GM12874 (cell line): Measurements from ENCODE around the gene ZBED6.

Experiments
- TF ChIP-seq, protein P1 (sequence below): IDR thresholded peaks from 2 replicates; pipeline ENCODE4 v1.5.1; 2011; ENCODE audit warnings: low read depth, mild to moderate bottlenecking, control low read depth, low read length, moderate library complexity; ENCODE audit not compliant: insufficient read depth

The ZBED6 gene

DNA sequence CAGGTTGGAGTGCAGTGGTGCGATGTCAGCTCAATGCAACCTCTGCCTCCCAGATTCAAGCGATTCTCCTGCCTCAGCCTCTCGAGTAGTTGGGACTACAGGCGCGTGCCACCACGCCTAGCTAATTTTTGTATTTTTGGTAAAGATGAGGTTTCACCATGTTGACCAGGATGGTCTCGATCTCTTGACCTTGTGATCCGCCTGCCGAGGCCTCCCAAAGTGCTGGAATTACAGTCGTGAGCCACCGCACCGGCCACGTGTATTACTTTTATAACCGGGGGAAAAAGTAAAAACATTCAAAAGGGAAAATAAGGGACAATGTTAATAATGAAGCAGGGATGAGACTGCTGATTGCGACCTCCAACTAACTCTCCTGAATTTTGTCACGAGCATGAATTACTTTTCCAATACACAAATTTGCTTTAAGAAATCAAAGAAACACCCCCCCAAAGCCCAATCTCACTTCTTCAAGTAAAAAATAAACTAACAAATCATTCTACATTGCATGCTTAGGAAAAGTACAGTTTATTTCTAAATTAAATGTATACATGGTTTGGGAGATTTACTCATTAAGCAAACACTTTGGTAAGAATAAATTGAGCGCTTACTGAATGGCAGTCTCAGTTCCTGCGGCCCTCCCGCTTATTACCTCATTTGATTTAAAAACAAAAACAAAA is 521 bp upstream of the ZBED6 start:
- TF ChIP-seq, protein P1, sequence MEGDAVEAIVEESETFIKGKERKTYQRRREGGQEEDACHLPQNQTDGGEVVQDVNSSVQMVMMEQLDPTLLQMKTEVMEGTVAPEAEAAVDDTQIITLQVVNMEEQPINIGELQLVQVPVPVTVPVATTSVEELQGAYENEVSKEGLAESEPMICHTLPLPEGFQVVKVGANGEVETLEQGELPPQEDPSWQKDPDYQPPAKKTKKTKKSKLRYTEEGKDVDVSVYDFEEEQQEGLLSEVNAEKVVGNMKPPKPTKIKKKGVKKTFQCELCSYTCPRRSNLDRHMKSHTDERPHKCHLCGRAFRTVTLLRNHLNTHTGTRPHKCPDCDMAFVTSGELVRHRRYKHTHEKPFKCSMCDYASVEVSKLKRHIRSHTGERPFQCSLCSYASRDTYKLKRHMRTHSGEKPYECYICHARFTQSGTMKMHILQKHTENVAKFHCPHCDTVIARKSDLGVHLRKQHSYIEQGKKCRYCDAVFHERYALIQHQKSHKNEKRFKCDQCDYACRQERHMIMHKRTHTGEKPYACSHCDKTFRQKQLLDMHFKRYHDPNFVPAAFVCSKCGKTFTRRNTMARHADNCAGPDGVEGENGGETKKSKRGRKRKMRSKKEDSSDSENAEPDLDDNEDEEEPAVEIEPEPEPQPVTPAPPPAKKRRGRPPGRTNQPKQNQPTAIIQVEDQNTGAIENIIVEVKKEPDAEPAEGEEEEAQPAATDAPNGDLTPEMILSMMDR, result no peak

- TF ChIP-seq, protein P1, result no peak
Observed at GRCh38 chr1:203796236-203796605, 798 bp downstream of the ZBED6 start.

- TF ChIP-seq, protein P1, result no peak
Observed at GRCh38 chr1:203797216-203797615, 1.8 kb downstream of the ZBED6 start.

DNA sequence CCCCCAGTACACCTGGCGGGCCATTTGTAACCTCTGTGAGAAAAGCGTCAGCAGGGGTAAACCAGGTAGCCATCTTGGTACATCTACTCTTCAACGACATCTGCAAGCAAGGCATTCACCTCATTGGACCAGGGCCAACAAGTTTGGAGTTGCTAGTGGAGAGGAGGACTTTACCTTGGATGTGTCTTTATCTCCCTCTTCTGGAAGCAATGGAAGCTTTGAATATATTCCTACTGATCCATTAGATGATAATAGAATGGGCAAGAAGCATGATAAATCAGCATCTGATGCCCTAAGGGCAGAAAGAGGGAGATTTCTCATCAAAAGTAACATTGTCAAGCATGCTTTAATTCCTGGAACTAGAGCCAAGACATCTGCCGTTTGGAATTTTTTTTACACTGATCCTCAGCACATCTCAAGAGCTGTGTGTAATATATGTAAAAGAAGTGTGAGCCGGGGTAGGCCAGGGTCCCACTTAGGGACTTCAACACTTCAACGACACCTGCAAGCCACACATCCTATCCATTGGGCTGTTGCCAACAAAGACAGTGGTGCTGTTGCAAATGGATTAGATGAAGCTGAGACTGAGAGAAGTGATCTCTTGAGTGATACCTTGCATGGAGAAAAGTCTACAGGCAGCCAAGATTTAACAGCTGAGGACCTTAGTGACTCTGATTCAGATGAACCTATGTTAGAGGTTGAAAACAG is 2.7 kb downstream of the ZBED6 start:
- TF ChIP-seq, protein P1, result no peak

DNA sequence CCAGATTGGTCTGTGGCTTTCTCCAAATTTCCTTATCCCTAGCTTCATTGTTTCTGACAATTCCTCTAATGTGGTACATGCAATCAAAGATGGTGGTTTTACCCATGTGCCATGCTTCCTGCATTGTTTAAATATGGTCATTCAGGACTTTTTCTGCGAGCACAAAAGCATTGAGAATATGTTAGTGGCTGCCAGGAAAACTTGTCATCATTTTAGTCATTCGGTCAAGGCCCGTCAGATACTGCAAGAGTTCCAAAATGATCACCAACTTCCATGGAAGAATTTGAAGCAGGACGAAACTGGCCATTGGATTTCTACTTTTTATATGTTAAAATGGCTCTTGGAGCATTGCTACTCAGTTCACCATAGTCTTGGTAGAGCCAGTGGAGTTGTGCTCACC is 3.7 kb downstream of the ZBED6 start:
- TF ChIP-seq, protein P1, result no peak

DNA sequence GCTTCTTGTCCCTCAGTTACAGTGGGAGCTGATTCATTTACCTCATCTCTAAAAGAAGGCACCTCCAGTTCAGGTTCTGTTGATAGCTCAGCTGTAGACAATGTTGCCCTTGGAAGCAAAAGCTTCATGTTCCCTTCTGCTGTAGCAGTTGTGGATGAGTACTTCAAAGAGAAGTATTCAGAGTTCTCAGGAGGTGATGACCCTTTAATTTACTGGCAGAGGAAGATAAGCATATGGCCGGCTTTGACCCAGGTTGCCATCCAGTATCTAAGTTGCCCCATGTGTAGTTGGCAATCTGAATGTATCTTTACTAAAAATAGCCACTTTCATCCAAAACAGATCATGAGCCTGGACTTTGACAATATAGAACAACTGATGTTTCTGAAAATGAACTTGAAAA is 4.5 kb downstream of the ZBED6 start:
- TF ChIP-seq, protein P1, result no peak

- TF ChIP-seq, protein P1, result no peak
Observed at GRCh38 chr1:203805689-203806088, 10.3 kb downstream of the ZBED6 start.
